K562 (cell line): ENCODE data around the gene SKIC2. TPM values are rescaled to one million over a fixed set of nuclear protein-coding genes. Genes with fewer than 3 reads are reported as not detected.

ENCODE experiments used
- CTCF ChIP-seq, 3 experiments: IDR thresholded peaks in 2 of 3; conservative IDR thresholded peaks in 1 of 3; 2 replicates each; pipeline ENCODE4 v1.5.1; 2011 to 2012; ENCODE audit warnings: low read length in 3 of 3, mild to moderate bottlenecking in 3 of 3, control low read depth in 2 of 3, improper control_type of control experiment in 1 of 3, inconsistent platforms in 1 of 3, low read depth in 1 of 3, mixed read lengths in 1 of 3, moderate library complexity in 1 of 3; ENCODE audit not compliant: insufficient read depth in 2 of 3
- DEAF1 ChIP-seq: fragments of 450-650 bp; formaldehyde crosslinking; IDR thresholded peaks from 2 replicates; pipeline ENCODE4 v1.4.0; 2020; ENCODE audit warnings: mild to moderate bottlenecking, moderate library complexity
- REST ChIP-seq, 2 experiments: fragments of 450-650 bp; formaldehyde crosslinking in 1 of 2; IDR thresholded peaks; 2 replicates each; pipeline versions ENCODE4 v1.4.0 to v1.6.1; 2014 to 2020; ENCODE audit warnings: mild to moderate bottlenecking in 2 of 2, borderline replicate concordance in 1 of 2, low read depth in 1 of 2
- ZBTB40 ChIP-seq, 2 experiments: fragments of 450-650 bp in 1 of 2; sonication (generic) in 1 of 2; formaldehyde crosslinking in 1 of 2; IDR thresholded peaks; 2 replicates each; pipeline versions ENCODE4 v1.7.1 to v1.9.0; 2016 to 2022; ENCODE audit warnings: inconsistent platforms in 1 of 2, mild to moderate bottlenecking in 1 of 2, missing genetic modification reagents in 1 of 2
- polyA plus RNA-seq, 8 experiments: library from polyadenylated mRNA; depleted of rRNA in 4 of 8; stranded (reverse) in 5 of 8; unstranded in 3 of 8; fragments of >200 nt; fragmentation: Nextera tagmentation in 2 of 8; fragmentation: Illumina TruSeq in 1 of 8; extraction: Ambion mirVana in 2 of 8; extraction: Trizol in 1 of 8; gene quantifications; 2 replicates each; pipeline versions ENCODE4 v1.2.1 to v1.2.3, GENCODE V29; 2011 to 2014; ENCODE audit warnings: inconsistent platforms in 1 of 8, missing spikeins in 1 of 8
- total RNA-seq, 7 experiments: library from RNA; depleted of rRNA in 6 of 7; stranded (reverse); fragments of >200 nt in 6 of 7; fragmentation: Illumina TruSeq in 2 of 7; extraction: Trizol in 2 of 7; gene quantifications; 2 replicates each; pipeline versions ENCODE4 v1.2.1 to v1.2.3, GENCODE V29; 2011 to 2021; ENCODE audit warnings: low replicate concordance in 1 of 7

SKIC2 gene
- total and polyA plus RNA-seq, 9 of the 15 experiments (the other 6 are each of a cell fraction or from before 2014, with no cell fraction given) = 3.3 to 94.6 (median 38.8) TPM

GRCh38 chr6:31922942-31923341, 36.0 kb upstream of the SKIC2 start (continued):
- no peak for TF ChIP-seq ZBTB40 (IDR thresholded peaks at IDR 0.05)
- TF ChIP-seq ZBTB40 (CRISPR knock-in tag; IDR thresholded peaks at IDR 0.05) = no peak
- peak; percentile 62 for TF ChIP-seq REST (IDR thresholded peaks at IDR 0.05; ENCODE audit: borderline replicate concordance)
- no peak for TF ChIP-seq REST (CRISPR knock-in tag; IDR thresholded peaks at IDR 0.05; ENCODE audit: low read depth)
- TF ChIP-seq CTCF (IDR thresholded peaks at IDR 0.05 in 2 of 3, conservative IDR thresholded peaks at IDR 0.05 in 1 of 3; ENCODE audit: insufficient read depth in 2 of 3, low read depth in 1 of 3, low read length in 3 of 3) = peak; percentile 50 to 61 (median 58)
- peak; percentile 49 for TF ChIP-seq DEAF1 (CRISPR knock-in tag)
